Caco-2 (cell line): Measurements from ENCODE around the gene CDS2. TPM values are rescaled to one million over a fixed set of nuclear protein-coding genes. Genes with fewer than 3 reads are reported as not detected.

Source experiments
- BruUV-seq: library from RNA; stranded (reverse); fragments of 400-500 nt; replicated peaks from 2 replicates; lab custom pipeline; 2021; lab: Mats Ljungman, UMichigan
- CTCF ChIA-PET: fragments of 300-600 bp; sonication (Branson Sonifier 250); formaldehyde crosslinking; loops from one replicate; lab custom pipeline; 2022; ENCODE audit warnings: antibody characterized with exemption; lab: Charles Lee
- POLR2A ChIA-PET: fragments of 300-600 bp; sonication (Branson Sonifier 250); formaldehyde crosslinking; loops from one replicate; lab custom pipeline; 2022; ENCODE audit warnings: antibody characterized with exemption; lab: Charles Lee
- DNase-seq, 2 experiments: peaks; one replicate each; pipeline versions ENCODE4 v3.0.0 to v3.0.0-alpha.2; 2020 to 2022
- H3K27me3 ChIP-seq: replicated peaks from 2 replicates; pipeline ENCODE4 v1.6.0; 2011; ENCODE audit warnings: low read length; ENCODE audit not compliant: control insufficient read depth, insufficient read depth
- H3K36me3 ChIP-seq: 2 replicates; pipeline ENCODE4 v1.5.1; 2011; ENCODE audit warnings: low read length; ENCODE audit not compliant: control insufficient read depth, insufficient read depth
- H3K4me1 ChIP-seq: fragments of 250-450 bp; sonication (Bioruptor Pico); 2 replicates; pipeline ENCODE4 v1.5.1; 2020; ENCODE audit warnings: mild to moderate bottlenecking
- H3K4me3 ChIP-seq: 2 replicates; pipeline ENCODE4 v1.5.1; 2011; ENCODE audit warnings: low read depth, mild to moderate bottlenecking, control low read depth, low read length
- H3K9me3 ChIP-seq: fragments of 250-450 bp; sonication (Bioruptor Pico); 2 replicates; pipeline ENCODE4 v1.5.1; 2020; ENCODE audit warnings: mild to moderate bottlenecking, moderate library complexity
- H3K27ac Mint-ChIP-seq: one replicate; pipeline ENCODE4 v1.8.0; 2022; ENCODE audit warnings: mixed read lengths; ENCODE audit not compliant: unreplicated experiment
- H3K27me3 Mint-ChIP-seq: one replicate; pipeline ENCODE4 v1.8.0; 2022; ENCODE audit warnings: mixed read lengths; ENCODE audit not compliant: insufficient read depth, unreplicated experiment
- H3K36me3 Mint-ChIP-seq: one replicate; pipeline ENCODE4 v1.8.0; 2022; ENCODE audit warnings: mild to moderate bottlenecking, mixed read lengths; ENCODE audit not compliant: insufficient read depth, unreplicated experiment
- H3K4me1 Mint-ChIP-seq: one replicate; pipeline ENCODE4 v1.8.0; 2022; ENCODE audit warnings: low read depth, mixed read lengths; ENCODE audit not compliant: unreplicated experiment
- H3K4me3 Mint-ChIP-seq: one replicate; pipeline ENCODE4 v1.8.0; 2022; ENCODE audit warnings: mild to moderate bottlenecking, moderate library complexity, mixed read lengths; ENCODE audit not compliant: unreplicated experiment
- H3K9me3 Mint-ChIP-seq: one replicate; pipeline ENCODE4 v1.8.0; 2022; ENCODE audit warnings: mixed read lengths; ENCODE audit not compliant: unreplicated experiment
- intact Hi-C: fragments of 100-400 bp; cut with micrococcal nuclease; formaldehyde crosslinking; loops from one replicate; pipeline ENCODE4 v1.10.0; 2022; ENCODE audit not compliant: unreplicated experiment
- total RNA-seq: library from RNA; stranded (reverse); gene quantifications from 2 replicates; pipeline ENCODE4 v1.2.3, GENCODE V29; 2022
- TF ChIP-seq, protein P1 (sequence below), 2 experiments: fragments of 200-600 bp in 1 of 2; IDR thresholded peaks; 1 replicate in 1 of 2; 2 replicates in 1 of 2; pipeline versions ENCODE4 v1.5.1 to v1.8.0; 2011 to 2022; ENCODE audit warnings: antibody characterized with exemption in 1 of 2, control low read depth in 1 of 2, inconsistent platforms in 1 of 2, low read depth in 1 of 2, low read length in 1 of 2, mild to moderate bottlenecking in 1 of 2, moderate library complexity in 1 of 2; ENCODE audit not compliant: insufficient read depth in 1 of 2, severe bottlenecking in 1 of 2, unreplicated experiment in 1 of 2

Gene CDS2
- total RNA-seq, 1 experiment from 2014 or later = 53.8 TPM

DNA sequence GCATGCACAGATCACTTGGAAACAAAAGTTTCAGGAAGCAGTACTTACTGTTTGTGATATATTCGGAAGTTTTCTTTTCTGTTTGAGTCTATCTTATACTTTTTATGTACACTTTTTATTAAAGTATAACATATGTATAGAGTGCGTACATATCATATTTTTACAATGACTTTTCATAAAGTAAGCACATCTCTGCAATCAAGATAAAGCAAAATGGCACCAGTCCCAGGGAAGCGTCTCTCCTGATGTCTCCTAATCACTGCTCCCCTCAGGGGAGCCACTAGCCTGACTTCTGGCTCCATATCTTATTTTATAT, 26.3 kb downstream of the CDS2 start:
- Mint-ChIP-seq H3K36me3 (peaks cover 4% of the 10 kb centered on the region), H3K27me3 (no peaks in the 10 kb centered on the region), H3K4me3 (no peak overlapping the region), H3K27ac (peak overlapping the region; percentile 43), H3K9me3 (no peaks in the 10 kb centered on the region), H3K4me1 (peaks cover 15% of the 10 kb centered on the region)
- TF ChIP-seq, protein P1, sequence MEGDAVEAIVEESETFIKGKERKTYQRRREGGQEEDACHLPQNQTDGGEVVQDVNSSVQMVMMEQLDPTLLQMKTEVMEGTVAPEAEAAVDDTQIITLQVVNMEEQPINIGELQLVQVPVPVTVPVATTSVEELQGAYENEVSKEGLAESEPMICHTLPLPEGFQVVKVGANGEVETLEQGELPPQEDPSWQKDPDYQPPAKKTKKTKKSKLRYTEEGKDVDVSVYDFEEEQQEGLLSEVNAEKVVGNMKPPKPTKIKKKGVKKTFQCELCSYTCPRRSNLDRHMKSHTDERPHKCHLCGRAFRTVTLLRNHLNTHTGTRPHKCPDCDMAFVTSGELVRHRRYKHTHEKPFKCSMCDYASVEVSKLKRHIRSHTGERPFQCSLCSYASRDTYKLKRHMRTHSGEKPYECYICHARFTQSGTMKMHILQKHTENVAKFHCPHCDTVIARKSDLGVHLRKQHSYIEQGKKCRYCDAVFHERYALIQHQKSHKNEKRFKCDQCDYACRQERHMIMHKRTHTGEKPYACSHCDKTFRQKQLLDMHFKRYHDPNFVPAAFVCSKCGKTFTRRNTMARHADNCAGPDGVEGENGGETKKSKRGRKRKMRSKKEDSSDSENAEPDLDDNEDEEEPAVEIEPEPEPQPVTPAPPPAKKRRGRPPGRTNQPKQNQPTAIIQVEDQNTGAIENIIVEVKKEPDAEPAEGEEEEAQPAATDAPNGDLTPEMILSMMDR (IDR thresholded peaks at IDR 0.05; ENCODE audit: insufficient read depth in 1 of 2, low read depth in 1 of 2, low read length in 1 of 2, severe bottlenecking in 1 of 2, unreplicated experiment in 1 of 2) = no peak
- Histone ChIP-seq H3K4me3 (no peak overlapping the region), H3K4me1 (peaks cover 27% of the 10 kb centered on the region), H3K9me3 (no peaks in the 10 kb centered on the region), H3K36me3 (no peaks in the 10 kb centered on the region), H3K27me3 (no peaks in the 10 kb centered on the region)
- ChIA-PET POLR2A (no interaction called here), CTCF (interaction anchor here (1.5 kb wide), 1 partner anchor 27 kb away, joined by 15 read pairs; the partner anchor contains the start of gene CDS2)
- no TSS peak for BruUV-seq
- DNase-seq = no peak
- intact Hi-C loops = no loop called here

DNA sequence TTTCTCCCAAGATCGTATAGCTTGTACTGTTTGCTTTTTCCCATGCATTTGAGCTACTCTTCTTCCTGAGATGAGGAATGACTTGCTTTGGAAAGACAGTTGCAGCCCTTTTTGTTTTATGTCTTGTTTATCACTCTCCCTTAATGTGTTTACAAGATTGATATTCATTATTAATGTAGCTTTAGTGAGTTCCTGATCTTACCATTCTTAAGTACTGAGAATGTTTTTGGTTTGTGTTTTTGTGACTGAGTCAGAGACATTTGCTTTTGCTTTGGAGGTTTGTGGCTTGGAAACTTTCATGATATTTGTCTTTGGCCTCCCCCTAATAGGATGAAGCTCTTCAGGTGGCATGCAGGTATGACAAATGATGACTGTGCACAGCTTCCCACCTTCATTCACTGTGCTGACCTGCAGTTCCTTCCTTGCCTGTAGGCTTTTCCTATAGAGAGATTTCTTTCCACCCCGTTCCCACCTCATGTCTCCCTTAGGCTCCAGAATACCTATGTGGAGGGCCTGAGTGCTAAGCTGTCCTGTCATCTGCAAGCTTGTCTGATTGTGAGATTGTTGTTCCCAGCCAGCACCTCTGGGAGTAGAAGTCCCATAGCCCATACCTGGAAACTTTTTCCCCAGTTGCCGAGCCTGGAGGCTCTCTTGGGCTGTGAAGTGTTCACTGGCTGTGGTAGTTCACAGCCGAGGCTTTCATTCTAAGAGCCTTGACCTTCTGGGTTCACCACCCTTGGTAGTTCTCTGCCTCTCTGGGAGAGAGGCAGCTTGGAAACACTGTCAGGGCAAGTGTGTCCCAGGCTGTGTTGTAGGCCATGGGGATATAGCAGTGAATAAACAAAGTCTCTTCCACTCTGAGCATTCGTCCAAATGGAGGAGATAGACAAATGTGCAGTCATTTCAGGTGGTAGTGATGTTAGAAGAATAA, 27.1 kb downstream of the CDS2 start:
- TF ChIP-seq, protein P1 (IDR thresholded peaks at IDR 0.05; ENCODE audit: insufficient read depth in 1 of 2, low read depth in 1 of 2, low read length in 1 of 2, severe bottlenecking in 1 of 2, unreplicated experiment in 1 of 2) = no peak
- Mint-ChIP-seq H3K27ac (peak overlapping the region; percentile 37), H3K36me3 (peaks cover 4% of the 10 kb centered on the region), H3K4me3 (no peak overlapping the region), H3K9me3 (no peaks in the 10 kb centered on the region), H3K27me3 (no peaks in the 10 kb centered on the region), H3K4me1 (peaks cover 13% of the 10 kb centered on the region)
- POLR2A ChIA-PET = no interaction called here
- intact Hi-C loops = no loop called here
- CTCF ChIA-PET = interaction anchor here (1.5 kb wide), 1 partner anchor 27 kb away, joined by 15 read pairs; the partner anchor contains the start of gene CDS2
- DNase-seq = no peak
- no TSS peak for BruUV-seq
- no peaks in the 10 kb centered on the region for H3K27me3 ChIP-seq
- H3K36me3 ChIP-seq = no peaks in the 10 kb centered on the region
- H3K4me3 ChIP-seq = no peak overlapping the region
- H3K9me3 ChIP-seq = no peaks in the 10 kb centered on the region
- peaks cover 27% of the 10 kb centered on the region for H3K4me1 ChIP-seq

DNA sequence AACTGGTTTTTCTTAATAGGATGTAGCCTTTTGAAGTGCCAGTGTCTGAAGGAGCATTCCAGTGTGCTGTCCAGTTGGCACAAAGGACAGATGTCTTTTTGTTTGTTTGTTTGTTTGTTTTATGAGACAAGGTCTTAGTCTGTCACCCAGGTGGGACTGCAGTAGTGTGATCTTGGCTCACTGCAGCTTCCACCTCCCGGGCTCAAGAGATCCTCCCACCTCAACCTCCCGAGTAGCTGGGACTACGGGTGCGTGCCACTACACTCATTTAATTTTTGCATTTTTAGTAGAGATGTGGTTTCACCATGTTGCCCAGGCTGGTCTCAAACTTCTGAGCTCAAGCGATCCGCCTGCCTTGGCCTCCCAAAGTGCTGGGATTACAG, 27.7 kb downstream of the CDS2 start:
- Mint-ChIP-seq H3K9me3 (no peaks in the 10 kb centered on the region), H3K27ac (peak overlapping the region; percentile 37), H3K27me3 (no peaks in the 10 kb centered on the region), H3K4me3 (no peak overlapping the region), H3K4me1 (peaks cover 13% of the 10 kb centered on the region), H3K36me3 (peaks cover 4% of the 10 kb centered on the region)
- CTCF ChIA-PET = interaction anchor here (1.5 kb wide), 2 partner anchors 28 kb away, joined by 5 to 15 read pairs; partner anchors contain the start of gene CDS2
- TF ChIP-seq, protein P1 (IDR thresholded peaks at IDR 0.05; ENCODE audit: insufficient read depth in 1 of 2, low read depth in 1 of 2, low read length in 1 of 2, severe bottlenecking in 1 of 2, unreplicated experiment in 1 of 2) = no peak
- H3K27me3 ChIP-seq = no peaks in the 10 kb centered on the region
- H3K36me3 ChIP-seq = no peaks in the 10 kb centered on the region
- peaks cover 25% of the 10 kb centered on the region for H3K4me1 ChIP-seq
- POLR2A ChIA-PET = no interaction called here
- no TSS peak for BruUV-seq
- no peaks in the 10 kb centered on the region for H3K9me3 ChIP-seq
- DNase-seq = no peak
- intact Hi-C loops = no loop called here
- no peak overlapping the region for H3K4me3 ChIP-seq
